ENCODE measurements around the gene INSRR. TPM values are rescaled to one million over a fixed set of nuclear protein-coding genes. Genes with fewer than 3 reads are reported as not detected.

INSRR gene
- total RNA-seq, 1 donor from 2014 or later: 0.41 TPM

DNA sequence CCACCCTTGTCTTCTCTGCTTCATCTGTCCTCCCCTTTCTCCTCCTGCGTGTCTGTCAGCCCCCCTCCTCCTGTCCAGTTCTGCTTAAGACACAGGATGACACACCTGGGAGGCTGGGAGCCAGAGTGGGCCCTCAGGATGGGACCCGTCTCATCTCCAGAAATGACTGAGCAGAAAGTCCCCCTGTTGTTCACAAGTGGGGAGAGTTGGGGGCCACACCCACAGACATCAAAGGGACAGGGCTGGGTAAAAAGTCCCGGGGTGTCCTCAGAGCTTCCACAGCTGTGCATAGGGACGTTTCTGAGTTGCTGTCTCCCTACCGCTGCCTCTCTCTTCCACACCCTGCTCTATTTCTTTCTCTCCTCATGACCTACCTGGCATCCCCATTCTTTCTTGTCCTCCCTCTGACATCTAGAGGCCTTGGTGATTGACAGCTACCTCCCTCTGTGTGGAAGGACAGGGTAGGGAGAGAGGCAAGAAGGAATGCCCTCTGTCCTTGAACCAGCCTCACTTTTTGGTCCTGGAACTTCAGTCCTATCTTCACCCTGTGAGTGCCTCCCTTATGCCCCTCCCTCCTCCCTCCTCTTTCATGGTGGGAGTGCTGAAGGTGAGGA is 22.8 kb downstream of the INSRR start:
- intact Hi-C loops (cut with micrococcal nuclease): no loop called here
- no peak overlapping the region for H3K4me3 ChIP-seq
- no peaks in the 10 kb centered on the region for H3K4me1 ChIP-seq
- H3K36me3 ChIP-seq: no peaks in the 10 kb centered on the region
- H3K9me3 ChIP-seq (replicated peaks): no peaks in the 10 kb centered on the region
- TF ChIP-seq, protein P1, sequence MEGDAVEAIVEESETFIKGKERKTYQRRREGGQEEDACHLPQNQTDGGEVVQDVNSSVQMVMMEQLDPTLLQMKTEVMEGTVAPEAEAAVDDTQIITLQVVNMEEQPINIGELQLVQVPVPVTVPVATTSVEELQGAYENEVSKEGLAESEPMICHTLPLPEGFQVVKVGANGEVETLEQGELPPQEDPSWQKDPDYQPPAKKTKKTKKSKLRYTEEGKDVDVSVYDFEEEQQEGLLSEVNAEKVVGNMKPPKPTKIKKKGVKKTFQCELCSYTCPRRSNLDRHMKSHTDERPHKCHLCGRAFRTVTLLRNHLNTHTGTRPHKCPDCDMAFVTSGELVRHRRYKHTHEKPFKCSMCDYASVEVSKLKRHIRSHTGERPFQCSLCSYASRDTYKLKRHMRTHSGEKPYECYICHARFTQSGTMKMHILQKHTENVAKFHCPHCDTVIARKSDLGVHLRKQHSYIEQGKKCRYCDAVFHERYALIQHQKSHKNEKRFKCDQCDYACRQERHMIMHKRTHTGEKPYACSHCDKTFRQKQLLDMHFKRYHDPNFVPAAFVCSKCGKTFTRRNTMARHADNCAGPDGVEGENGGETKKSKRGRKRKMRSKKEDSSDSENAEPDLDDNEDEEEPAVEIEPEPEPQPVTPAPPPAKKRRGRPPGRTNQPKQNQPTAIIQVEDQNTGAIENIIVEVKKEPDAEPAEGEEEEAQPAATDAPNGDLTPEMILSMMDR (IDR thresholded peaks at IDR 0.05; ENCODE audit: borderline replicate concordance): no peak
- H3K27me3 ChIP-seq (ENCODE audit: low read depth): peaks cover 71% of the 10 kb centered on the region
- DNase-seq: no peak
- H3K27ac ChIP-seq (replicated peaks): no peak overlapping the region

DNA sequence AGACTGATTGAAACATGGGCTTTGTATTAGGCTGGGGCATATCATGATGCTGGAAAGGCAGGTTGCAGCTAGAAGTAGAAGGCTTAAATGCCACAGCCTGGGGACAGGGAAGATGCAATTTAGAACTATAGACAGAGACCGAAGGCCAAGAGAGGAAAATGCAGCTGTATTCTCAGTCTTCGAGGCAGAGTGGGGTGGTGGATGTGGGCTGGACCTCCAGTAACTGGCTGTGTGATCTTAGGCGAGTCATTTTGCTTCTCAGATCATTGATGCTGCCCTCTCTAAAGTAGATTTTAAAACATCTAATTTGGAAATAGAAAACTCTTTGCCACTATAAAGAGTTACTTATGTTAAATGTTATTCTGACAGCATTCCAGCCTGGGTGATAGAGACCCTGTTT is 24.6 kb downstream of the INSRR start:
- Histone ChIP-seq H3K27me3 (ENCODE audit: low read depth) (peaks cover 67% of the 10 kb centered on the region), H3K4me1 (no peaks in the 10 kb centered on the region), H3K36me3 (no peaks in the 10 kb centered on the region), H3K4me3 (no peak overlapping the region), H3K9me3 (replicated peaks) (no peaks in the 10 kb centered on the region), H3K27ac (replicated peaks) (no peak overlapping the region)
- TF ChIP-seq, protein P1 (IDR thresholded peaks at IDR 0.05; ENCODE audit: borderline replicate concordance): no peak
- intact Hi-C loops (cut with micrococcal nuclease): no loop called here
- DNase-seq: no peak

DNA sequence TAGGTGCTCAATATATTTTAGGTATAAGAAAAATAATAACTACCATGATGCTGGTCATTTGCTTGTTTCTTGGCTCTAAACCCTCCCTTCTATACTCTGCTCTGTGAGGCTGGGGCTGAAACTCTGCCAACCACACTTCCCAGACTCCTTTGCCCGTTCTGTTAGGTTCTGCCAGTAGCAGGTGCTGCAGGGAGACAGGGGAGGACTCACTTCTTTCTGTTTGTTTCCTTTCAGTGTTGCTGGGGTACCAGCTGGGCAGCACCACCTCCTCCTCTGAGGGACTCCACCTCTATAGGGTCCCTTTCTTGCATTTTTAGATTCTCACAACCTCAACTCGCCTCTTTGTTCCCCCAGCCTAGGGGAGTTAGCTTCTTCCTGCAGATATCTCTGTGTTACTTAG is 25.3 kb downstream of the INSRR start:
- peaks cover 65% of the 10 kb centered on the region for H3K27me3 ChIP-seq (ENCODE audit: low read depth)
- no peak overlapping the region for H3K4me3 ChIP-seq
- intact Hi-C loops (cut with micrococcal nuclease): no loop called here
- H3K27ac ChIP-seq (replicated peaks): no peak overlapping the region
- no peaks in the 10 kb centered on the region for H3K36me3 ChIP-seq
- H3K4me1 ChIP-seq: no peaks in the 10 kb centered on the region
- TF ChIP-seq, protein P1 (IDR thresholded peaks at IDR 0.05; ENCODE audit: borderline replicate concordance): no peak
- H3K9me3 ChIP-seq (replicated peaks): no peaks in the 10 kb centered on the region
- DNase-seq: no peak

DNA sequence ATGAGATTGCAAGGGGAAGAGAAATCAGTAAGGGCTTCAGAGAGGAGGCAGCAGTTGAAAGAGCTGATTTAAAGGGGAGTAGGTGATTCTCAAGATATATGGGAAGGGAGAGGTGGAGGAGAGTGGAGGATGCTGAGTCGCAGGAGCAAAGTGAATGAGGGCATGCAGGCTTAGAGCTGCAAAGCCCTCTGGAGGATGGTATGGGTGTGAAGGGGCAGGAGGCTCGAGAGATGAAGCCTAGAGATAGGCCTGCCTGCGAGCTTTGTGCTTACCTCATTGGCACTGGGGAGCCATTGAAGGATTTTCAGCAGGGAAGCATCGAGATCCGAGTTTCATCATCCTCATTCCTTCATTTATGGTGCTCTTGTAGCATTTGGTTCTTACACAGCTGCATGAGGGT is 26.5 kb downstream of the INSRR start:
- TF ChIP-seq, protein P1 (IDR thresholded peaks at IDR 0.05; ENCODE audit: borderline replicate concordance): no peak
- Histone ChIP-seq H3K9me3 (replicated peaks) (no peaks in the 10 kb centered on the region), H3K4me1 (no peaks in the 10 kb centered on the region), H3K27me3 (ENCODE audit: low read depth) (peaks cover 59% of the 10 kb centered on the region), H3K4me3 (no peak overlapping the region), H3K36me3 (no peaks in the 10 kb centered on the region), H3K27ac (replicated peaks) (no peak overlapping the region)
- no peak for DNase-seq
- intact Hi-C loops (cut with micrococcal nuclease): no loop called here

DNA sequence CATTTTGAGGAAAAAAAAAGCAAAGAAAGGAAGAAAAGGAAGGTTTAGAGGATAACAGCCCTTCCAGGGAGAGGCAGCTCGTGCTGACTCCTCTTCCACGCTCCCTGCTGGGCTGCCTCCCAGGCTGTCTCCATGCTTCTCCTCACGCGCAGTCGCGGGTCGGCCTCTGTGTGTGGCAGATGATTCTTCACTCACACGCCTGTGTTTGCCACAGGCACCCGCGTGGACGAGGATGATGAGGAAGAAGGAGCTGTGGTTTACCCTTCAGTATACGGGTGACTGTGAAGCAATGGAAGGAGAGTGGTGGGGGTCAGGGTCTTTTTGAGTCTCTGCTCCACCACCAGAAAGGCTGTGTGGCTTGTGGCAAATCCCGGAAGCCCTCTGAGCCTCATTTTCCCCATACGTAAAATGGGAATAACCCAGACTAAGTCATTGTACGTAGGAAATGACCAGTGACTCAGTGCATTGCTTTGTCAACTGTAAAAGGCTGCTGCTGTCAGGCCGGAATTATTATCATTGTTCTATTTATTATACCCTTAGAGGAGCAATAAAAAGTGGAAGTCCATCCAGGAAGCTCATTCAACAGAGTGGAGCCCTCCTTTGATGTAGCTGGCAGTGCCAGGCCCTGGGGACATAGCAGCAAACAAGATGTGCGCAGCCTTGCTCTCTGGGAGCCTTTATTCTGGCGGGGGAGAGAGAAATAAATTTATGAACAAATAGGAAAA is 30.4 kb downstream of the INSRR start:
- Histone ChIP-seq H3K27me3 (ENCODE audit: low read depth) (peaks cover 39% of the 10 kb centered on the region), H3K4me3 (no peak overlapping the region), H3K27ac (replicated peaks) (no peak overlapping the region), H3K36me3 (no peaks in the 10 kb centered on the region), H3K4me1 (no peaks in the 10 kb centered on the region), H3K9me3 (replicated peaks) (no peaks in the 10 kb centered on the region)
- intact Hi-C loops (cut with micrococcal nuclease): no loop called here
- no peak for DNase-seq
- TF ChIP-seq, protein P1 (IDR thresholded peaks at IDR 0.05; ENCODE audit: borderline replicate concordance): no peak
